Measurements from ENCODE around the gene RIMBP3C. TPM values are rescaled to one million over a fixed set of nuclear protein-coding genes. Genes with fewer than 3 reads are reported as not detected.

Gene RIMBP3C
- total and polyA plus RNA-seq, 2 of the 8 experiments (the other 6 are each of a cell fraction or from before 2014, with no cell fraction given) = 0.08 TPM; not detected in 1

GRCh38 chr22:21564411-21564810 is 13.2 kb upstream of the RIMBP3C start:
- Histone ChIP-seq H4K91ac (replicated peaks; ENCODE audit: insufficient read length, low read length) (peak overlapping the region; percentile 32), H4K20me1 (replicated peaks in 1 of 2; ENCODE audit: control insufficient read depth in 1 of 2, insufficient read depth in 2 of 2, low read length in 2 of 2) (peaks cover 4 to 5% of the 10 kb centered on the region in 2 experiments), H2AFZ (ENCODE audit: low read length) (no peak overlapping the region), H3K56ac (replicated peaks; ENCODE audit: insufficient read length, low read depth, low read length) (no peak overlapping the region), H3K9me3 (ENCODE audit: insufficient read depth in 2 of 2, low read depth in 1 of 2, low read length in 1 of 2) (no peaks in the 10 kb centered on the region), H2BK15ac (ENCODE audit: low read length) (no peak overlapping the region; the same call in 1 of the 2 replicates), H3K4me3 (ENCODE audit: extremely low read depth in 1 of 4, insufficient read depth in 2 of 4, low read depth in 3 of 4, low read length in 4 of 4) (no peak overlapping the region), H3K27ac (ENCODE audit: low read depth, low read length) (no peak overlapping the region), H3K23ac (ENCODE audit: insufficient read length) (no peak overlapping the region), H3K36me3 (ENCODE audit: control insufficient read depth in 2 of 4, insufficient read depth in 4 of 4, low read length in 3 of 4) (no peaks in the 10 kb centered on the region), H3K27me3 (replicated peaks in 1 of 4; ENCODE audit: control insufficient read depth in 3 of 4, extremely low read depth in 1 of 4, insufficient read depth in 3 of 4, low read length in 3 of 4) (no peaks in the 10 kb centered on the region; a peak in 1 of 7 replicates), H3K14ac (ENCODE audit: insufficient read length) (no peak overlapping the region), H4K5ac (ENCODE audit: insufficient read length, low read depth, low read length) (no peak overlapping the region), H2BK12ac (ENCODE audit: low read depth, low read length) (no peak overlapping the region), H3K79me1 (ENCODE audit: low read depth, low read length) (peaks cover under 1% of the 10 kb centered on the region), H2BK20ac (ENCODE audit: low read length) (0 out of 2 replicates have a peak overlapping the region, but pooled peaks have one; percentile 10), H3K9ac (replicated peaks in 1 of 4; ENCODE audit: extremely low read depth in 1 of 4, low read depth in 3 of 4, low read length in 3 of 4) (no peak overlapping the region), H3K4ac (replicated peaks; ENCODE audit: insufficient read length, low read depth, low read length) (no peak overlapping the region), H3K4me1 (replicated peaks in 1 of 4; ENCODE audit: control insufficient read depth in 3 of 4, insufficient read depth in 4 of 4, low read length in 3 of 4) (peaks cover 0 to 2% (median under 1%) of the 10 kb centered on the region in 4 experiments; a peak in 3 of 7 replicates), H3K79me2 (ENCODE audit: control insufficient read depth in 1 of 2, insufficient read depth in 2 of 2, low read length in 2 of 2) (peaks cover 13 to 18% of the 10 kb centered on the region in 2 experiments), H2AK5ac (ENCODE audit: low read depth, low read length) (peak overlapping the region; percentile 28; the same call in 1 of the 2 replicates), H3K18ac (ENCODE audit: extremely low read depth, low read length) (no peak overlapping the region), H2BK5ac (ENCODE audit: low read depth, low read length) (no peak overlapping the region), H4K8ac (ENCODE audit: extremely low read depth, insufficient read depth, low read length) (no peak overlapping the region), H3K4me2 (ENCODE audit: insufficient read depth in 1 of 2, low read depth in 2 of 2, low read length in 2 of 2) (no peak overlapping the region), H2BK120ac (replicated peaks; ENCODE audit: low read depth, low read length) (no peak overlapping the region), H3K23me2 (ENCODE audit: low read depth, low read length) (no peaks in the 10 kb centered on the region; the same call in 1 of the 2 replicates)
- 93% methylated on average over 6 of the region's 6 CpGs; no CpG with 5 or more reads in 1 of the 2 experiments for WGBS, 2 experiments (ENCODE audit: extremely low coverage in 1 of 2, insufficient coverage in 1 of 2, insufficient read length in 1 of 2, insufficient replicate concordance in 2 of 2, low coverage in 1 of 2, low lambda C conversion rate in 2 of 2, missing lambda C conversion rate in 1 of 2)
- FAIRE-seq (no peak), DNase-seq (ENCODE audit: low read depth in 1 of 2, low spot score in 2 of 2) (no peak)
- ChIA-PET CTCF (ENCODE audit: partially characterized antibody) (interaction anchor here (0.5 to 1.0 kb wide), 2 partner anchors 60 to 178 kb away, joined by 3 read pairs; no protein-coding TSS in a partner anchor), POLR2A (ENCODE audit: partially characterized antibody) (interaction anchor here (0.9 to 1.5 kb wide), 2 partner anchors 8 kb away, joined by 3 read pairs; no protein-coding TSS in a partner anchor)
- TF ChIP-seq SRF (IDR thresholded peaks at IDR 0.05; ENCODE audit: low read depth, low read length) (no peak), NANOG (IDR thresholded peaks at IDR 0.05; ENCODE audit: insufficient read depth, low read depth, low read length, poor library complexity, severe bottlenecking) (no peak), CEBPB (IDR thresholded peaks at IDR 0.05; ENCODE audit: low read depth, low read length) (no peak), JUN (IDR thresholded peaks at IDR 0.05; ENCODE audit: low read depth, low read length) (no peak)
